Measurements from ENCODE around the gene CALML6. TPM values are rescaled to one million over a fixed set of nuclear protein-coding genes. Genes with fewer than 3 reads are reported as not detected.

Gene CALML6
- total RNA-seq, 1 experiment from 2014 or later: 1.7 TPM

GRCh38 chr1:1929102-1929638 is 14.1 kb downstream of the CALML6 start:
- Histone ChIP-seq H3K9me3 (ENCODE audit: control insufficient read depth, low read depth, low read length) (no peaks in the 10 kb centered on the region), H2BK5ac (ENCODE audit: insufficient read length, low read length) (no peak overlapping the region), H3K79me1 (ENCODE audit: insufficient read depth, low read depth, low read length, poor library complexity, severe bottlenecking) (no peaks in the 10 kb centered on the region), H3K9ac (ENCODE audit: extremely low read depth, insufficient read length, low read length) (no peak overlapping the region), H3K56ac (ENCODE audit: insufficient read length, low read depth, low read length) (no peak overlapping the region), H4K20me1 (ENCODE audit: control insufficient read depth, insufficient read depth, insufficient read length) (no peaks in the 10 kb centered on the region), H3K79me2 (ENCODE audit: insufficient read depth, low read length) (no peaks in the 10 kb centered on the region), H3K18ac (ENCODE audit: insufficient read length, low read depth, low read length) (no peak overlapping the region), H3T11ph (ENCODE audit: low read length) (no peak overlapping the region), H3K23me2 (ENCODE audit: insufficient read length, low read depth, low read length, poor library complexity, severe bottlenecking) (no peaks in the 10 kb centered on the region), H2AFZ (ENCODE audit: low read length) (no peak overlapping the region), H3K23ac (ENCODE audit: insufficient read length, low read depth, low read length) (no peak overlapping the region), H3K4me1 (ENCODE audit: insufficient read depth, low read length) (no peaks in the 10 kb centered on the region), H2BK20ac (ENCODE audit: low read depth, low read length, poor library complexity, severe bottlenecking) (no peak overlapping the region), H3K4ac (ENCODE audit: low read depth, low read length) (no peak overlapping the region), H2AK5ac (ENCODE audit: insufficient read length, low read length) (no peak overlapping the region), H4K91ac (ENCODE audit: insufficient read length, low read depth, low read length) (no peak overlapping the region), H4K8ac (replicated peaks; ENCODE audit: insufficient read length, low read depth, low read length) (no peak overlapping the region), H2BK12ac (ENCODE audit: insufficient read length, low read depth, low read length) (no peak overlapping the region), H3K27me3 (ENCODE audit: insufficient read depth, low read length) (no peaks in the 10 kb centered on the region), H2BK15ac (ENCODE audit: low read depth, low read length) (no peak overlapping the region), H3K14ac (ENCODE audit: insufficient read depth, low read length) (no peak overlapping the region; the same call in 1 of the 2 replicates), H2BK120ac (ENCODE audit: low read depth, low read length, poor library complexity, severe bottlenecking) (no peak overlapping the region), H3K27ac (ENCODE audit: insufficient read length, low read depth, low read length) (no peak overlapping the region), H3K4me2 (ENCODE audit: insufficient read depth, insufficient read length, low read length) (no peak overlapping the region), H4K5ac (ENCODE audit: insufficient read length, low read depth, low read length) (no peak overlapping the region)
- H3K27me3 Mint-ChIP-seq (ENCODE audit: low read depth): peaks cover 4% of the 10 kb centered on the region
- WGBS (ENCODE audit: extremely low coverage, insufficient read length, low lambda C conversion rate): no CpG with 5 or more reads among the region's 10 CpGs
- H3K4me1 Mint-ChIP-seq: no peaks in the 10 kb centered on the region
- H3K9me3 Mint-ChIP-seq: peaks cover 10 to 13% of the 10 kb centered on the region in 2 experiments
- H3K27ac Mint-ChIP-seq: no peak overlapping the region
- H3K4me3 Mint-ChIP-seq: no peak overlapping the region
- peak; percentile 28 for DNase-seq
- no peak for TF ChIP-seq CTCF (conservative IDR thresholded peaks at IDR 0.05)
- H3K36me3 Mint-ChIP-seq (ENCODE audit: insufficient read depth in 1 of 3, low read depth in 3 of 3): no peaks in the 10 kb centered on the region; a peak in 1 of 7 replicates

Measured in H9 (cell line).